ENCODE data around the gene CUX1. TPM values are rescaled to one million over a fixed set of nuclear protein-coding genes. Genes with fewer than 3 reads are reported as not detected.

The CUX1 gene
- total and polyA plus RNA-seq, 10 of the 15 experiments (the other 5 are each of a cell fraction or from before 2014, with no cell fraction given): 6.1 to 48.6 (median 25.9) TPM

DNA sequence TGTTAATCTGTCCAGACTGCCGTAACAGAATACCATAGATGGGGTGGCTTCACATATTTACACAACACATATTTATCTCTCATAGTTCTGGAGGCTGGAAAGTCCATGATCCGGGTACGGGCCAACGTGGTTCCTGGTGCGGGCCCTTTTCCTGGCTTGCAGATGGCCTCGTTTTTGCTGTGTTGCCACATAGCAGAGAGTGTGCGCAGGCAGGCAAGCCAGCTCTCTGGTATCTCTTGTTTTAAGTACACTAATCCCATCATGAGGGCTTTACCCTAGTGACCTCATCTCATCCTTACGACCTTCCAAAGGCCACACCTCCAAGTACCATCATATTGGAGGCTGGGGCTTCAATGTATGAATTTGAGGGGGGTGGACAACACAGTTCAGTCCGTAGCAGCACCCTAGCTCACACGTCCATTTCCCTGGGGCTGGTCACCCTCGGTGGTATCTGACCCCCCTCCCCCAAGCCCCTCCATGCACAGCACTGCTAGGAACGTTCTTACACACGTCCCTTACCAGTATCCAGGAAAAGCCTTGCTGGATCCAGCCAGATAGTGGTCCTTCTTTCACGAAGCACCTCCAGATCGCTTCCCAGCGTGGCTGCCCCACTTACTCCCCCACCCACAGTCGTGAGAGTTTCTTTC lies 21.5 kb downstream of the CUX1 start:
- no TSS peak for BruUV-seq (replicated peaks)
- peaks cover 29% of the 10 kb centered on the region for H3K79me2 ChIP-seq (ENCODE audit: control insufficient read depth, insufficient read depth, low read length)
- intact Hi-C loops (cut with micrococcal nuclease; ENCODE audit: unreplicated experiment) (no loop called here), in situ Hi-C loops (cut with MboI) (no loop called here)
- H3K4me3 ChIP-seq: no peak overlapping the region
- no peak overlapping the region for H3K4me2 ChIP-seq (ENCODE audit: control insufficient read depth, insufficient read depth)
- H4K20me1 ChIP-seq (ENCODE audit: control insufficient read depth, insufficient read depth): no peaks in the 10 kb centered on the region
- ChIA-PET SMC1A (ENCODE audit: uncharacterized antibody, unreplicated experiment) (no interaction called here), RAD21 (ENCODE audit: unreplicated experiment) (no interaction called here), POLR2A (interaction anchor here (1.2 kb wide), 1 partner anchor 12 kb away, joined by 6 read pairs; no protein-coding TSS in a partner anchor), CTCF (no interaction called here)
- H3K9ac ChIP-seq (ENCODE audit: control insufficient read depth, insufficient read depth, low read length): no peak overlapping the region
- 89% methylated on average over 17 of the region's 17 CpGs for WGBS (ENCODE audit: insufficient coverage, insufficient replicate concordance, low lambda C conversion rate, missing lambda C conversion rate)
- 0 out of 2 replicates have a peak, but pooled peaks cover 2% of the 10 kb centered on the region for H3K4me1 ChIP-seq (ENCODE audit: control insufficient read depth, insufficient read depth, low read length)
- no peak for DNase-seq (ENCODE audit: low read depth, low spot score)
- H3K36me3 ChIP-seq (ENCODE audit: control insufficient read depth in 2 of 2, insufficient read depth in 2 of 2, low read length in 1 of 2): no peaks in the 10 kb centered on the region; a peak in 2 of 4 replicates
- no peak for TF ChIP-seq ATF2 (IDR thresholded peaks at IDR 0.05; ENCODE audit: low read length)
- no peak for TF ChIP-seq RFX5 (IDR thresholded peaks at IDR 0.05; ENCODE audit: low read depth, low read length)
- TF ChIP-seq E4F1 (IDR thresholded peaks at IDR 0.05; ENCODE audit: borderline replicate concordance, partially characterized antibody): no peak
- TF ChIP-seq PRDM15 (CRISPR knock-in tag; IDR thresholded peaks at IDR 0.05): no peak
- TF ChIP-seq NRF1 (conservative IDR thresholded peaks at IDR 0.05; ENCODE audit: low read depth, low read length): no peak
- TF ChIP-seq NKRF (conservative IDR thresholded peaks at IDR 0.05): no peak
- TF ChIP-seq, protein P1, sequence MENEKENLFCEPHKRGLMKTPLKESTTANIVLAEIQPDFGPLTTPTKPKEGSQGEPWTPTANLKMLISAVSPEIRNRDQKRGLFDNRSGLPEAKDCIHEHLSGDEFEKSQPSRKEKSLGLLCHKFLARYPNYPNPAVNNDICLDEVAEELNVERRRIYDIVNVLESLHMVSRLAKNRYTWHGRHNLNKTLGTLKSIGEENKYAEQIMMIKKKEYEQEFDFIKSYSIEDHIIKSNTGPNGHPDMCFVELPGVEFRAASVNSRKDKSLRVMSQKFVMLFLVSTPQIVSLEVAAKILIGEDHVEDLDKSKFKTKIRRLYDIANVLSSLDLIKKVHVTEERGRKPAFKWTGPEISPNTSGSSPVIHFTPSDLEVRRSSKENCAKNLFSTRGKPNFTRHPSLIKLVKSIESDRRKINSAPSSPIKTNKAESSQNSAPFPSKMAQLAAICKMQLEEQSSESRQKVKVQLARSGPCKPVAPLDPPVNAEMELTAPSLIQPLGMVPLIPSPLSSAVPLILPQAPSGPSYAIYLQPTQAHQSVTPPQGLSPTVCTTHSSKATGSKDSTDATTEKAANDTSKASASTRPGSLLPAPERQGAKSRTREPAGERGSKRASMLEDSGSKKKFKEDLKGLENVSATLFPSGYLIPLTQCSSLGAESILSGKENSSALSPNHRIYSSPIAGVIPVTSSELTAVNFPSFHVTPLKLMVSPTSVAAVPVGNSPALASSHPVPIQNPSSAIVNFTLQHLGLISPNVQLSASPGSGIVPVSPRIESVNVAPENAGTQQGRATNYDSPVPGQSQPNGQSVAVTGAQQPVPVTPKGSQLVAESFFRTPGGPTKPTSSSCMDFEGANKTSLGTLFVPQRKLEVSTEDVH (IDR thresholded peaks at IDR 0.05; ENCODE audit: low read depth, partially characterized antibody): no peak
- H2AFZ ChIP-seq (ENCODE audit: control insufficient read depth, low read depth, low read length): no peak overlapping the region
- no peak for ATAC-seq
- no peaks in the 10 kb centered on the region for H3K9me3 ChIP-seq (replicated peaks; ENCODE audit: control insufficient read depth, insufficient read depth, low read length)
- FAIRE-seq: no peak
- H3K27ac ChIP-seq (ENCODE audit: control insufficient read depth, insufficient read depth): no peak overlapping the region
- no peaks in the 10 kb centered on the region for H3K27me3 ChIP-seq (replicated peaks in 1 of 2; ENCODE audit: control insufficient read depth in 2 of 2, insufficient read depth in 2 of 2, low read length in 1 of 2)
